SU-DHL-6 (cell line): Measurements from ENCODE around the gene SCML1.

ENCODE experiments used
- H2AFZ ChIP-seq: fragments of 200-600 bp; sonication (generic); 2 replicates; pipeline ENCODE4 v1.6.1; 2014; ENCODE audit warnings: low read depth, mild to moderate bottlenecking, moderate library complexity, mixed read lengths, antibody characterized with exemption, low read length; ENCODE audit not compliant: severe bottlenecking
- H3F3A ChIP-seq: fragments of 200-600 bp; shearing (Covaris generic); 2 replicates; pipeline ENCODE4 v1.6.0; 2016; ENCODE audit warnings: antibody characterized with exemption, mild to moderate bottlenecking; ENCODE audit not compliant: insufficient read depth
- H3K27ac ChIP-seq: fragments of 200-600 bp; sonication (generic); 2 replicates; pipeline ENCODE4 v1.5.1; 2016; ENCODE audit warnings: low read depth, mild to moderate bottlenecking, low read length, moderate library complexity, mixed read lengths
- H3K27me3 ChIP-seq: fragments of 200-600 bp; sonication (generic), shearing (Covaris generic); 2 replicates; pipeline ENCODE4 v1.6.0; 2014; ENCODE audit warnings: mild to moderate bottlenecking, low read length
- H3K36me3 ChIP-seq: fragments of 200-600 bp; sonication (generic); 2 replicates; pipeline ENCODE4 v1.6.1; 2014; ENCODE audit warnings: mild to moderate bottlenecking, low read length, mixed read lengths
- H3K4me2 ChIP-seq: fragments of 300-600, 200-600 bp; shearing (Covaris generic), sonication (generic); 2 replicates; pipeline ENCODE4 v1.6.0; 2014; ENCODE audit warnings: low read length, low read depth, mild to moderate bottlenecking; ENCODE audit not compliant: poor library complexity, severe bottlenecking
- H3K4me3 ChIP-seq: fragments of 200-600 bp; sonication (generic); 2 replicates; pipeline ENCODE4 v1.5.1; 2014; ENCODE audit warnings: antibody characterized with exemption, low read length, mild to moderate bottlenecking, mixed read lengths; ENCODE audit not compliant: insufficient read depth, poor library complexity, severe bottlenecking
- H3K79me2 ChIP-seq: fragments of 200-600 bp; sonication (generic); 2 replicates; pipeline ENCODE4 v1.6.1; 2014; ENCODE audit warnings: mild to moderate bottlenecking, low read length, moderate library complexity; ENCODE audit not compliant: insufficient read depth
- H3K9ac ChIP-seq: fragments of 200-600 bp; sonication (generic); 2 replicates; pipeline ENCODE4 v1.7.0; 2014; ENCODE audit warnings: mild to moderate bottlenecking, low read length
- H3K9me2 ChIP-seq: fragments of 200-600 bp; sonication (generic); replicated peaks from 2 replicates; pipeline ENCODE4 v1.6.1; 2014; ENCODE audit warnings: low read length; ENCODE audit not compliant: insufficient read depth
- H3K9me3 ChIP-seq: fragments of 200-600 bp; sonication (generic); 2 replicates; pipeline ENCODE4 v1.6.1; 2014; ENCODE audit warnings: low read length, mixed read lengths; ENCODE audit not compliant: insufficient read depth
- H4K20me1 ChIP-seq: fragments of 200-600 bp; sonication (generic); 2 replicates; pipeline ENCODE4 v1.6.1; 2014; ENCODE audit warnings: low read depth, mild to moderate bottlenecking, antibody characterized with exemption, low read length, moderate library complexity, mixed read lengths
- CTCF ChIP-seq: fragments of 200-600 bp; sonication (generic); IDR thresholded peaks from one replicate; pipeline ENCODE4 v1.5.1; 2017; ENCODE audit warnings: antibody characterized with exemption, mild to moderate bottlenecking, low read length, moderate library complexity; ENCODE audit not compliant: insufficient read depth, poor library complexity, severe bottlenecking
- EZH2phosphoT487 ChIP-seq: fragments of 200-600 bp; sonication (generic), shearing (Covaris generic); conservative IDR thresholded peaks from 2 replicates; pipeline ENCODE4 v1.6.1; 2018; ENCODE audit warnings: mild to moderate bottlenecking, antibody characterized with exemption, low read length, moderate library complexity, mixed read lengths

The SCML1 gene

GRCh38 chrX:17740137-17741122 is 3.1 kb downstream of the SCML1 start:
- H3K27ac ChIP-seq: no peak overlapping the region
- H3F3A ChIP-seq: no peaks in the 10 kb centered on the region
- no peaks in the 10 kb centered on the region for H3K9me3 ChIP-seq
- TF ChIP-seq CTCF: no peak
- no peak for TF ChIP-seq EZH2phosphoT487
- H4K20me1 ChIP-seq: no peaks in the 10 kb centered on the region
- H3K27me3 ChIP-seq: no peaks in the 10 kb centered on the region
- H3K9ac ChIP-seq: no peak overlapping the region
- H3K36me3 ChIP-seq: no peaks in the 10 kb centered on the region
- H3K9me2 ChIP-seq: no peaks in the 10 kb centered on the region
- no peak overlapping the region for H3K4me2 ChIP-seq
- H3K79me2 ChIP-seq: no peaks in the 10 kb centered on the region
- no peak overlapping the region for H2AFZ ChIP-seq
- no peak overlapping the region for H3K4me3 ChIP-seq

- H3K4me3 ChIP-seq: no peak overlapping the region
- H3K27me3 ChIP-seq: no peaks in the 10 kb centered on the region
- H3K9me3 ChIP-seq: no peaks in the 10 kb centered on the region
- no peak overlapping the region for H3K4me2 ChIP-seq
- TF ChIP-seq CTCF: no peak
- no peak overlapping the region for H3K9ac ChIP-seq
- no peaks in the 10 kb centered on the region for H3K79me2 ChIP-seq
- H3F3A ChIP-seq: no peaks in the 10 kb centered on the region
- H3K27ac ChIP-seq: no peak overlapping the region
- no peaks in the 10 kb centered on the region for H4K20me1 ChIP-seq
- H2AFZ ChIP-seq: no peak overlapping the region
- H3K9me2 ChIP-seq: no peaks in the 10 kb centered on the region
- no peaks in the 10 kb centered on the region for H3K36me3 ChIP-seq
These were observed 3.8 kb downstream of the SCML1 start for GRCh38 chrX:17741123-17741511.

DNA sequence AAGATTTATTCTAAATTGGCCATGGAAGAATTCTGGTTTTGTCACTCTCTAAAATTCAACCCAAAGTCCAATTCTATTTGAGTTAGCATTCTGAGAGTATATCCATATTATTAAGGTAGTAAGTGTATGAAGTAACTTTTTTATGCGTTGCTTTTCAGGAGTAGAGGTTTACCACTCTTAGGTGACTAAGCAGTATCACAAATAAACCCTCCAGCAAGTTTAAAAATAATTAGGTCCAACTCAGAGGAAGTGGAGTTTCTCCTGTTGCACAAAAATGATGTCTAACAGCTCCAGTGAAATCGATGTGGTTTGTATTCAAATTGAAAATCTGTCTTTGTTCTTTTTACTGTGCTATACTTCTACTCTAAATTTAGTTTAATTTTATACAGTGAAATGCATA is 6.6 kb downstream of the SCML1 start:
- Histone ChIP-seq H3K4me3 (no peak overlapping the region), H3K36me3 (no peaks in the 10 kb centered on the region), H3K79me2 (no peaks in the 10 kb centered on the region), H3K27ac (no peak overlapping the region), H3K9me2 (no peaks in the 10 kb centered on the region), H4K20me1 (no peaks in the 10 kb centered on the region), H3K4me2 (no peak overlapping the region), H3F3A (no peaks in the 10 kb centered on the region), H3K9me3 (no peaks in the 10 kb centered on the region), H3K27me3 (no peaks in the 10 kb centered on the region), H2AFZ (no peak overlapping the region), H3K9ac (no peak overlapping the region)
- TF ChIP-seq EZH2phosphoT487: no peak
- no peak for TF ChIP-seq CTCF
